NCI-H2029 treated with DMSO at 0.1 percent for 48 hours (cell line): Measurements from ENCODE around the gene LSS.
"Not testable (repeated sequence)": the region's sequence is repeated elsewhere in the genome, so short reads cannot be mapped to it uniquely, and the experiment has no call there.

Experiments used
- DNase-seq: peaks from one replicate; lab custom pipeline; 2025; lab: John Stamatoyannopoulos, UW

The LSS gene

GRCh38 chr21:46245213-46245915 is 16.8 kb upstream of the LSS start:
- no peak for DNase-seq

GRCh38 chr21:46244602-46245001 is 16.0 kb upstream of the LSS start:
- no peak for DNase-seq

GRCh38 chr21:46243960-46244361 is 15.4 kb upstream of the LSS start:
- no peak for DNase-seq

- no peak for DNase-seq
Measured at GRCh38 chr21:46243325-46243724, 14.8 kb upstream of the LSS start.

GRCh38 chr21:46241577-46241976 is 13.0 kb upstream of the LSS start:
- DNase-seq = not testable (repeated sequence)

- DNase-seq = no peak
Measured at GRCh38 chr21:46239817-46240325, 11.3 kb upstream of the LSS start.

- DNase-seq = no peak
Measured at GRCh38 chr21:46237474-46237873, 8.9 kb upstream of the LSS start.

- no peak for DNase-seq
Measured at GRCh38 chr21:46234436-46234950, 5.9 kb upstream of the LSS start.

GRCh38 chr21:46229923-46230260 is 1.3 kb upstream of the LSS start:
- DNase-seq = no peak

- peak; percentile 23 for DNase-seq
Measured at GRCh38 chr21:46229133-46229922, 754 bp upstream of the LSS start.

- DNase-seq = no peak
Measured at GRCh38 chr21:46227811-46228344, 696 bp downstream of the LSS start.

- no peak for DNase-seq
Measured at GRCh38 chr21:46226920-46227599, 1.5 kb downstream of the LSS start.

GRCh38 chr21:46226146-46226545 is 2.4 kb downstream of the LSS start:
- DNase-seq = no peak

GRCh38 chr21:46223661-46224060 is 4.9 kb downstream of the LSS start:
- DNase-seq = not testable (repeated sequence)

GRCh38 chr21:46223217-46223616 is 5.4 kb downstream of the LSS start:
- DNase-seq = no peak

- DNase-seq = no peak
Measured at GRCh38 chr21:46222436-46223116, 6.0 kb downstream of the LSS start.

GRCh38 chr21:46221664-46222435 is 6.7 kb downstream of the LSS start:
- DNase-seq = no peak

GRCh38 chr21:46220847-46221246 is 7.7 kb downstream of the LSS start:
- DNase-seq = no peak

- DNase-seq = peak; percentile 63
Measured at GRCh38 chr21:46220275-46220810, 8.2 kb downstream of the LSS start.

GRCh38 chr21:46219591-46220239 is 8.9 kb downstream of the LSS start:
- DNase-seq = peak; percentile 82
